Endothelial cell of umbilical vein (primary cell): Measurements from ENCODE around the gene ZNF618. TPM values are rescaled to one million over a fixed set of nuclear protein-coding genes. Genes with fewer than 3 reads are reported as not detected.

ENCODE experiments used
- BruUV-seq: library from RNA; stranded (reverse); fragments of 400-500 nt; replicated peaks from 2 replicates; lab custom pipeline; 2021; lab: Mats Ljungman, UMichigan
- CTCF ChIA-PET: fragments of 300-600, 350-600 bp; sonication (Branson Sonifier 250); formaldehyde crosslinking; loops from one replicate; lab custom pipeline; 2021; ENCODE audit warnings: antibody characterized with exemption, inconsistent platforms; lab: Charles Lee
- POLR2A ChIA-PET: fragments of 300-600, 350-600 bp; sonication (Branson Sonifier 250); formaldehyde crosslinking; loops from one replicate; lab custom pipeline; 2021; ENCODE audit warnings: antibody characterized with exemption, inconsistent platforms; lab: Charles Lee
- DNase-seq: peaks from one replicate; pipeline ENCODE4 v3.0.0-alpha.2; 2011; ENCODE audit warnings: low read depth, low spot score
- FAIRE-seq: peaks from 2 replicates; lab custom pipeline; 2011; peaks lifted over from hg19 to GRCh38; lab: Jason Lieb, UNC
- H2AFZ ChIP-seq: 2 replicates; pipeline ENCODE4 v1.6.0; 2012; ENCODE audit warnings: low read depth, low read length, control low read depth, inconsistent platforms
- H3K27ac ChIP-seq: 2 replicates; pipeline ENCODE4 v1.5.1; 2011; ENCODE audit warnings: low read depth, mild to moderate bottlenecking, control low read depth, low read length, moderate library complexity; ENCODE audit not compliant: insufficient read depth
- H3K27me3 ChIP-seq, 2 experiments: 2 replicates each; pipeline versions ENCODE4 v1.6.0 to v1.6.1; 2011; ENCODE audit warnings: low read length in 2 of 2, mixed read lengths in 1 of 2; ENCODE audit not compliant: control insufficient read depth in 2 of 2, insufficient read depth in 2 of 2
- H3K36me3 ChIP-seq, 2 experiments: 2 replicates in 1 of 2; 3 replicates in 1 of 2; pipeline ENCODE4 v1.5.1; 2011; ENCODE audit warnings: low read length in 2 of 2, mild to moderate bottlenecking in 1 of 2, moderate library complexity in 1 of 2; ENCODE audit not compliant: control insufficient read depth in 2 of 2, insufficient read depth in 2 of 2; ENCODE audit errors: extremely low read depth in 1 of 2
- H3K4me1 ChIP-seq: 3 replicates; pipeline ENCODE4 v1.5.1; 2011; ENCODE audit warnings: mild to moderate bottlenecking, low read length; ENCODE audit not compliant: control insufficient read depth, insufficient read depth; ENCODE audit errors: extremely low read depth
- H3K4me2 ChIP-seq: 2 replicates; pipeline ENCODE4 v1.6.1; 2011; ENCODE audit warnings: low read length, control low read depth, mixed read lengths; ENCODE audit not compliant: insufficient read depth
- H3K4me3 ChIP-seq, 3 experiments: fragments of 200-600 bp in 1 of 3; sonication (generic), shearing (Covaris generic) in 1 of 3; replicated peaks in 1 of 3; 2 replicates each; pipeline ENCODE4 v1.5.1; 2011 to 2016; ENCODE audit warnings: control low read depth in 3 of 3, low read length in 3 of 3, mild to moderate bottlenecking in 2 of 3, inconsistent platforms in 1 of 3, low read depth in 1 of 3, moderate library complexity in 1 of 3; ENCODE audit not compliant: insufficient read depth in 1 of 3
- H3K79me2 ChIP-seq: 2 replicates; pipeline ENCODE4 v1.6.0; 2012; ENCODE audit warnings: low read length, inconsistent platforms; ENCODE audit not compliant: control insufficient read depth, insufficient read depth
- H3K9ac ChIP-seq: replicated peaks from 2 replicates; pipeline ENCODE3; 2011; ENCODE audit warnings: low read length, control low read depth; ENCODE audit not compliant: insufficient read depth; ENCODE audit errors: extremely low read depth
- H3K9me1 ChIP-seq: replicated peaks from 3 replicates; pipeline ENCODE4 v1.6.0; 2011; ENCODE audit warnings: mild to moderate bottlenecking, low read length; ENCODE audit not compliant: control insufficient read depth, insufficient read depth; ENCODE audit errors: extremely low read depth
- H3K9me3 ChIP-seq: replicated peaks from 2 replicates; pipeline ENCODE4 v1.5.1; 2012; ENCODE audit warnings: low read length, inconsistent platforms; ENCODE audit not compliant: control insufficient read depth, insufficient read depth
- H4K20me1 ChIP-seq: replicated peaks from 2 replicates; pipeline ENCODE3; 2011; ENCODE audit warnings: mild to moderate bottlenecking, low read length; ENCODE audit not compliant: control insufficient read depth, insufficient read depth; ENCODE audit errors: extremely low read depth
- EZH2 ChIP-seq: IDR thresholded peaks from 2 replicates; pipeline ENCODE4 v1.6.1; 2012; ENCODE audit warnings: borderline replicate concordance, low read depth, mild to moderate bottlenecking, moderate library complexity, low read length, inconsistent platforms; ENCODE audit not compliant: severe bottlenecking
- FOS ChIP-seq: IDR thresholded peaks from 2 replicates; pipeline ENCODE4 v1.6.1; 2011; ENCODE audit warnings: mild to moderate bottlenecking, low read length, moderate library complexity, borderline replicate concordance; ENCODE audit not compliant: insufficient read depth
- GATA2 ChIP-seq: IDR thresholded peaks from 2 replicates; pipeline ENCODE4 v1.7.0; 2011; ENCODE audit warnings: low read depth, mild to moderate bottlenecking, moderate library complexity, mixed read lengths, low read length; ENCODE audit not compliant: insufficient read length, insufficient read depth
- JUN ChIP-seq: IDR thresholded peaks from 2 replicates; pipeline ENCODE4 v1.6.1; 2011; ENCODE audit warnings: borderline replicate concordance, low read depth; ENCODE audit not compliant: insufficient read length, insufficient read depth
- MYC ChIP-seq: IDR thresholded peaks from one replicate; pipeline ENCODE4 v1.6.1; 2011; ENCODE audit warnings: mild to moderate bottlenecking, low read depth, low read length
- POLR2A ChIP-seq: IDR thresholded peaks from 2 replicates; pipeline ENCODE4 v1.6.1; 2012; ENCODE audit warnings: low read depth, mild to moderate bottlenecking, control low read depth, low read length
- POLR2AphosphoS5 ChIP-seq: IDR thresholded peaks from 2 replicates; pipeline ENCODE4 v1.6.1; 2012; ENCODE audit warnings: low read depth, mild to moderate bottlenecking, control low read depth, low read length, moderate library complexity; ENCODE audit not compliant: insufficient read depth
- dilution Hi-C: fragments of 300-500 bp; cut with MboI; formaldehyde crosslinking; loops from one replicate; pipeline ENCODE4 v1.15.0; 2019; ENCODE audit warnings: low sequenced_read_pairs; ENCODE audit not compliant: extremely low pct_ligation_motif_present
- intact Hi-C: fragments of 100-400 bp; cut with micrococcal nuclease; formaldehyde crosslinking; loops from one replicate; pipeline ENCODE4 v1.10.0; 2022
- polyA plus RNA-seq, 4 experiments: library from polyadenylated mRNA; depleted of rRNA in 3 of 4; stranded (reverse) in 3 of 4; unstranded in 1 of 4; fragments of >200 nt; gene quantifications; 2 replicates each; pipeline versions ENCODE4 v1.2.1 to v1.2.3, GENCODE V29; 2011 to 2012; ENCODE audit warnings: missing spikeins in 1 of 4
- total RNA-seq: library from RNA; stranded (reverse); gene quantifications from 2 replicates; pipeline ENCODE4 v1.2.3, GENCODE V29; 2021
- TF ChIP-seq, protein P1 (sequence below): IDR thresholded peaks from 2 replicates; pipeline ENCODE4 v1.6.1; 2011; ENCODE audit not compliant: insufficient read depth, insufficient read length
- TF ChIP-seq, protein P2 (sequence below), 2 donors: IDR thresholded peaks; 1 replicate in 1 of 2; 2 replicates in 1 of 2; pipeline ENCODE4 v1.5.1; 2011; ENCODE audit warnings: low read length in 2 of 2, mild to moderate bottlenecking in 2 of 2, moderate library complexity in 2 of 2, control low read depth in 1 of 2, inconsistent platforms in 1 of 2, low read depth in 1 of 2; ENCODE audit not compliant: insufficient read depth in 1 of 2; ENCODE audit errors: extremely low read depth in 1 of 2

The ZNF618 gene
- total and polyA plus RNA-seq, 2 donors (not counting 3 experiments of a cell fraction or from before 2014, with no cell fraction given) = 22.6 to 80.3 TPM

DNA sequence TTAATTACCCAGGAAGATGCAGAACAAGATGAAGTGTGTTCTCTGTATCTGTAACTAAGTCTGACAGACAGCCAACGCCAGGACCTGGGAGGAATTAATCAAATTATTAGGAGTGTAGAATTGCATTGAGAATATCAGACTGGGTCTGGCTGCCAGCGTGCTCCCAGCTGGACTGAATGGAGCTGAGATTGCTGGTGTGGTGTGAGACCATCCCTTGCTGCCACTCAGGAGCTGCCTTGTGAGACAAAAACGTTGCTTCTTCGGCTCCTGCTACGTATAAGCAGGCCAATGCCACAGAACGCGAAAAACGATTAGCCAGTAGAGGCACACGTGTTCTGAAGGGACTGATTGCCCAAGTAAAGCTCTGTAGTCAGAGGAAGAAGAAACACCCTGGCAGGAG, 135.2 kb downstream of the ZNF618 start:
- Histone ChIP-seq H4K20me1 (no peaks in the 10 kb centered on the region), H3K27me3 (no peaks in the 10 kb centered on the region), H3K79me2 (no peaks in the 10 kb centered on the region), H3K9ac (no peak overlapping the region), H3K9me3 (no peaks in the 10 kb centered on the region), H2AFZ (no peak overlapping the region), H3K27ac (no peak overlapping the region), H3K36me3 (peaks cover 10 to 27% of the 10 kb centered on the region in 2 experiments), H3K4me1 (no peaks in the 10 kb centered on the region), H3K9me1 (no peaks in the 10 kb centered on the region), H3K4me3 (no peak overlapping the region), H3K4me2 (no peak overlapping the region)
- BruUV-seq = no TSS peak
- FAIRE-seq (no peak), DNase-seq (no peak)
- ChIA-PET CTCF (no interaction called here), POLR2A (no interaction called here)
- dilution Hi-C loops (no loop called here), intact Hi-C loops (no loop called here)
- no peak for TF ChIP-seq FOS
- no peak for TF ChIP-seq POLR2AphosphoS5
- TF ChIP-seq JUN = no peak
- TF ChIP-seq GATA2 = no peak
- TF ChIP-seq, protein P1, sequence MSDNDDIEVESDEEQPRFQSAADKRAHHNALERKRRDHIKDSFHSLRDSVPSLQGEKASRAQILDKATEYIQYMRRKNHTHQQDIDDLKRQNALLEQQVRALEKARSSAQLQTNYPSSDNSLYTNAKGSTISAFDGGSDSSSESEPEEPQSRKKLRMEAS = no peak

GRCh38 chr9:114012126-114012525, 136.0 kb downstream of the ZNF618 start:
- Histone ChIP-seq H3K9me3 (no peaks in the 10 kb centered on the region), H3K27me3 (no peaks in the 10 kb centered on the region), H2AFZ (no peak overlapping the region), H3K27ac (no peak overlapping the region), H3K4me3 (no peak overlapping the region), H3K9me1 (no peaks in the 10 kb centered on the region), H3K79me2 (no peaks in the 10 kb centered on the region), H3K36me3 (peaks cover 8 to 30% of the 10 kb centered on the region in 2 experiments), H4K20me1 (no peaks in the 10 kb centered on the region), H3K4me1 (no peaks in the 10 kb centered on the region), H3K9ac (no peak overlapping the region), H3K4me2 (no peak overlapping the region)
- no peak for DNase-seq
- intact Hi-C loops = no loop called here
- dilution Hi-C loops = no loop called here
- no peak for TF ChIP-seq MYC
- TF ChIP-seq, protein P2, sequence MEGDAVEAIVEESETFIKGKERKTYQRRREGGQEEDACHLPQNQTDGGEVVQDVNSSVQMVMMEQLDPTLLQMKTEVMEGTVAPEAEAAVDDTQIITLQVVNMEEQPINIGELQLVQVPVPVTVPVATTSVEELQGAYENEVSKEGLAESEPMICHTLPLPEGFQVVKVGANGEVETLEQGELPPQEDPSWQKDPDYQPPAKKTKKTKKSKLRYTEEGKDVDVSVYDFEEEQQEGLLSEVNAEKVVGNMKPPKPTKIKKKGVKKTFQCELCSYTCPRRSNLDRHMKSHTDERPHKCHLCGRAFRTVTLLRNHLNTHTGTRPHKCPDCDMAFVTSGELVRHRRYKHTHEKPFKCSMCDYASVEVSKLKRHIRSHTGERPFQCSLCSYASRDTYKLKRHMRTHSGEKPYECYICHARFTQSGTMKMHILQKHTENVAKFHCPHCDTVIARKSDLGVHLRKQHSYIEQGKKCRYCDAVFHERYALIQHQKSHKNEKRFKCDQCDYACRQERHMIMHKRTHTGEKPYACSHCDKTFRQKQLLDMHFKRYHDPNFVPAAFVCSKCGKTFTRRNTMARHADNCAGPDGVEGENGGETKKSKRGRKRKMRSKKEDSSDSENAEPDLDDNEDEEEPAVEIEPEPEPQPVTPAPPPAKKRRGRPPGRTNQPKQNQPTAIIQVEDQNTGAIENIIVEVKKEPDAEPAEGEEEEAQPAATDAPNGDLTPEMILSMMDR (IDR thresholded peaks at IDR 0.05; ENCODE audit: extremely low read depth in 1 of 2, insufficient read depth in 1 of 2, low read depth in 1 of 2, low read length in 2 of 2) = no peak
- no peak for TF ChIP-seq FOS
- TF ChIP-seq GATA2 = no peak
- no peak for TF ChIP-seq POLR2A
- no peak for TF ChIP-seq EZH2
- no peak for TF ChIP-seq POLR2AphosphoS5
- no peak for TF ChIP-seq JUN
- TF ChIP-seq, protein P1 = no peak
- no TSS peak for BruUV-seq
- no peak for FAIRE-seq
- ChIA-PET CTCF (no interaction called here), POLR2A (interaction anchor here (0.7 kb wide), 1 partner anchor 19 kb away, joined by 7 read pairs; no protein-coding TSS in a partner anchor)
